Mesenteric fat pad (tissue), 1 donor: ENCODE results near the gene MLST8. TPM values are rescaled to one million over a fixed set of nuclear protein-coding genes. Genes with fewer than 3 reads are reported as not detected.

ENCODE experiments used
- DNase-seq: peaks from one replicate; pipeline ENCODE4 v3.0.0-alpha.2; 2020; ENCODE audit warnings: low spot score
- long read RNA-seq: library from polyadenylated mRNA; unstranded; transcript quantifications from one replicate; pipeline ENCODE4 v2.0.0, GENCODE V29; 2020
- total RNA-seq: library from RNA; stranded (reverse); fragmentation: NEBNext Ultra II Directional; extraction: Animal tissue kit (Norgen Biotek cat#: 25700); gene quantifications from one replicate; pipeline ENCODE4 v1.2.1, GENCODE V29; 2021
- donor health status: DM: yes; HTN: yes; CAD: no.

Gene MLST8, protein sequence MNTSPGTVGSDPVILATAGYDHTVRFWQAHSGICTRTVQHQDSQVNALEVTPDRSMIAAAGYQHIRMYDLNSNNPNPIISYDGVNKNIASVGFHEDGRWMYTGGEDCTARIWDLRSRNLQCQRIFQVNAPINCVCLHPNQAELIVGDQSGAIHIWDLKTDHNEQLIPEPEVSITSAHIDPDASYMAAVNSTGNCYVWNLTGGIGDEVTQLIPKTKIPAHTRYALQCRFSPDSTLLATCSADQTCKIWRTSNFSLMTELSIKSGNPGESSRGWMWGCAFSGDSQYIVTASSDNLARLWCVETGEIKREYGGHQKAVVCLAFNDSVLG
- total RNA-seq, result 21.9 TPM
- long read RNA-seq, transcript MLST8-232 (9 exons, 1,870 nt), result major isoform, 47 of 172 reads
- long read RNA-seq, transcript MLST8-203 (9 exons, 1,691 nt), result minor isoform, 35 of 172 reads
- long read RNA-seq, transcript MLST8-230 (8 exons, 2,116 nt), result minor isoform, 7 of 172 reads
- long read RNA-seq, transcript MLST8-215 (9 exons, 1,861 nt), result minor isoform, 22 of 172 reads
- long read RNA-seq, partial matches to known transcripts, result 15 of 172 reads
- long read RNA-seq, other reads (novel, unspliced or antisense), result 37 of 172 reads

DNA sequence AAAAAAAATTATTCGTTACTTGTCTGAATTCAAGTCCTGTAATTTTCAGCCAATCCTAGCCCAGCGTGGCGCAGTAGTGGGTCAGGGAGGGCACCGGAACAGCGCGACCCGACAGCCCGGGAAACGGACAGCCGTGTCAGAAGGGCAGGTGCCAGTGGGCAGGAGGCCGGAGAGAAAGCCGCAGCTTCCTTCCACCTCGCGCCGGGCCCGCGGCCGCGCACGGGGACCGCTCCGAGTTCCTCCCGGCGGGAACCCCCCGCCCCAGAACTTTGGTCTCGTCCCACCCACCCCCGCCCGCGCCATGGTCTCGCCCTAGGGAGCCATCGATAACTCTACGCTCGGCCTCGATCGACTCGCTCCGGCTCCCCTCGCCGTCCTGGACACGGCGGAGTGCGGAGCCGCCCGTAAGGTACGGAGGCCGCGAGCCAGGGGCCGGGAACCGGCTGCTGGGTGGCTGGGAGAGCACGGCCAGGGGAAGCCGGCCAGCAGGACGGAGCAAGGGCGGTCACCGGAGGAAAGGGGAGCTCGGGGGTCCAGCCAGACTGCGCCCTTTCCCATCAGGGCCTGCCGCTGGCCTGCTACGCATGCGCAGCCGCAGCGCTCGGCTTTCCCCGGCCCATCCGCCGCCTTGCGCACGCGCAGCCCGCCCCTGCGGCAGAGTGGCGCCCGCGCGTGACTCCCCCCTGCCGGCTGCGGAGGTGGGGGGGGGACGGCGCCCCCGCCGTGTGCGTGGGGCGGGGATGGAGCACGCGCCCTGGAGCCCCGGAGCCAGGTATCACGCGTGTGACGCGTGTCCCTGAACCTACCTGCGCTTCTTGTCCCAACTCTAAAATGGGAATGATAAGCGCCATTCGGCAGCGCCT lies at the start of gene MLST8:
Gene MLST8 (plus strand): TSS at position 351 of the 863 bp plus-strand sequence. CDS start 632 bp downstream, outside the sequence.
- peak; percentile 95 for DNase-seq

DNA sequence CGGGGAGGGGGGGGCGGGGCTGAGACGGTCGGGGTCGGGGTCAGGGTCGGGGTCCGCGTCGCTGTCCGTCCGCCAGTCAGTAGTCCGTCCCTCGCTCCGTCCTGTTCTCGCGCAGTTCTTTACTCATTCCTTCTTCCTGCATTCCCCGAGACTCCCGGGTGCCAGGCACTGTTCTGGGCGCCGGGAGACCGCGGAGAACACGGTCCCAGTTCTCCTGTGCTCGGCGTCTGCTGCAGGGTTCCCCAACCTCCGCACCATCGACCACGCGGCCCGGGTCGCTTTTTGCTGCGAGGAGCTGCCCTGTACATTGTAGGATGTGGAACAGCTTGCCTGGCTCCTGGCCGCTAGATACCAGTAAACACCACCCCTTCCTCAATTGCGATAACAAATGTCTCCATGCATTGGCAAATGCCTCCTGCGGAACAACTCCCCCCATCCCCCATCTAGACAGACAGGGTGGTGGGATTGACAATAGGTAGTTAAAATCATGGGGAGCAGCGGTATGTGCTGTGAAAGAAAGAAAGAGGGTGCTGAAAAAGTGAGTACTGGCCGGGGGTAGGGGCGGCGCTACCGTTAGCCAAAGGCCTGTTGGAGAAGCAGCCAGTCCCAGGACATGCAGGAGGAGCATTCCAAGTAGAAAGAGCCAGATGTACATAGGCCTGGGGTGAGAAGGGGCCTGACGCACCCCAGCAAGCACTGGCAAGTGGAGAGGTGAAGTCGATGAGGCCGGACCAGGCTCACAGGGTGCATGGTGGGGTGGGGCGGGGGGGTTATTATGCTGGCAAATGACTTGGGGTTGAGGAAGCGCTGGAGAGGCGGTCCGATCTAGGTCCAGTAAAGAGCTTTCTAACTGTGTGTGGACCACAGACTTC lies 49.0 kb upstream of the MLST8 start:
- DNase-seq, result no peak

DNA sequence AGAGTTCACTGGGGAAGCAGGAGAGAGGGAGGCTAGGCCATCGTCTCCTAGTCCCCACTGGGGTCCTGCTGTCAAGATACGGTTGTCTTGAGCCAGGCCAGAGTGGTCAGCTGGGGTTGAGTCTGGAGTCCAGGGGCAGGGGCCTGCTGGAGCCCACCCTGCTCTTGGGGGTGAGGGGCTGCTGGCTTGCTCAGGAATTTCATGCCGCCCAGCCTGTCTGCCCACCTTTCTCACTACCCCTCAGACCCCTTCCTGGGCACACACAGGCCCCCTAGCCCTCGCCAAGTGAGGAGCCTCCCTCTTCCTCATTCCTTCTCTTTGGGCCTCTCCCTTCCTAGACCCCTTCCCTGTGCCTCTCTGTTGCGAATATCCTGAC lies 48.4 kb upstream of the MLST8 start:
- DNase-seq, result no peak

DNA sequence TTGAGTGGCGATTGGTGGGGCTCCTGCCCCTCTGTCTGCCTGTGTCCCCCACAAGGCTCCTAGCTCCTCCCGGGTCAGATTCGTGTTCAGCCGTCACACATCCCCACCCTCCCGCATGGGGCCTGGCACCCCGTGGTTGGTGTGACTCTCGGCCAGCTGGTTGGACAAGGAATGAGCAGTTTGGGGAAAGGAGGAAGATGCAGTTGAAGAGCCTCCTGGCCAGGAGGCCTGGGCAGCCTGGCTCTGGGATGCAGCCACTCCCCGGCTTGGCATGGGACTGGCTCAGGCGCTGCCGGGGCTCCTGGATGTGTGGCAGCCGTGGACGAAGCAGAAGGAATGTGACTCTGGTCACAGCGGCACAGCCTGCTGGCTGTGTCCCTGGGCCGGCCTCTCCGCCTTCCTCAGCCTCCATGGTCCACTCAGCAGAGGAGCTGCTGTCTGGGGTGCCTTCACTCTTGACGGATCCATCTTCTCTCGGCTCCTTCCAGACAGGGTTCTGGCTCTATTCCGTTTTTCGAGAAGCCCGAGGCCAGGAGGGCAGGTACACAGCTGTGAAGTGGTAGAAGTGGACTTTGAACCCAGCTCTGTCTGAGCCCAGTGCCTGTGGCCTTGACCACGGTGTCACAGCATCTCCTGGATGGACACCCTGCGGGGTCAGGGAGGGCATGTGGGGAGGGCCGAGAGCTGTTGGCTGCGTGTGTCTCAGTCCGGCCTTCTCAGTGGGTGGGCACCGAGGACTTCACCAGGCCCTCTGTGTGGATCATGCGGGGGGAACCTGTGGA lies 47.6 kb upstream of the MLST8 start:
- no peak for DNase-seq

DNA sequence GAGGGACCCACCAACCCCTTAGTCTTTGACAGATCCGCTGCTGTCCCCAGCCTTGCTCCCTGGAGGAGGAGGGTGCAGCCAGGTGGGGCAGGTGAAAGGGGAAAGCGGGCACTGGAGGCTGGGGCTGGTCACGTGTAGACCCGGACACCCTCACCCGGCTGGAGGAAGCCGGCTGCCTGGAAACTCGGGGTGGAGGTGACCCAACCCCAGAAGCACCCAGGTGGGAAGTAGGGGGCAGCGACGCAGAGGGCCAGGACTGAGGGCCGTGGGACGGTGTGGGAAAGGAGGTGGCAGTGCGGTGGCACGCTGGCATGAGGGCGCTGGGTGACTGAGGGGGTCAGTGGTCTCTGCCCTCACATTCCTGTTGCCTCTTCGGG lies 47.0 kb upstream of the MLST8 start:
- DNase-seq, result no peak

DNA sequence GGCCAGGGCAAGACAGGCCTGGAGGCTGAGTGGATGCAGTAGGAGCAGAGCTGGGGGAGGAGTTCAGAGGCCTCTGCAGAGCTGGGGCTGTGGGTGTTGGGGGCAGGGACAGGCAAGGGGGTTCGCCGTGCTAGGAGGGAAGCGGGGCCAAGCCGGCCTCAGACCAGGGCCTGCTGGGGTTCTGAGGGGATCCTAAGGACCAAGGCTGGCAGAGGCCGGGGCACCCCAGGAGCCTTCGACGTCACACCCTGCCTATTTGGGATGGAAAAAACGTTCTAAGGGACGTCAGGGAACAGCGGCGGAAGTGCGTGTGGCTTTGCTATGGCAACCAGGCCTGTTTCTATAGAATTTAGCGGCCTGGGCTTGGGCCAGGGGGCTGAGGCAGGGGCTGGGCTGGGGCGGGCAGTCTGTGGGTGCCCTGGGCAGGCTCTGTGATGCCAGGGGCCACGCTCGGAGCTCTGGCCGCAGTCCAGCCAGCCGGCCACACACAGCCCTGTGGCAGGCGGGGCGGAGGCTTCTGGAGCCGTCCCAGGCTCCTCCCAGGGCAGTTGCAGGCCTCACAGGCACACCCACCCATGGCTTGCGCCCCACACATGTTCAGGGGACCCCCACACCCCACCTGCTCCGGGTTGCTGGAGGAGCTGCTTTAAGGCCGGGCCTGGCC lies 45.9 kb upstream of the MLST8 start:
- no peak for DNase-seq

DNA sequence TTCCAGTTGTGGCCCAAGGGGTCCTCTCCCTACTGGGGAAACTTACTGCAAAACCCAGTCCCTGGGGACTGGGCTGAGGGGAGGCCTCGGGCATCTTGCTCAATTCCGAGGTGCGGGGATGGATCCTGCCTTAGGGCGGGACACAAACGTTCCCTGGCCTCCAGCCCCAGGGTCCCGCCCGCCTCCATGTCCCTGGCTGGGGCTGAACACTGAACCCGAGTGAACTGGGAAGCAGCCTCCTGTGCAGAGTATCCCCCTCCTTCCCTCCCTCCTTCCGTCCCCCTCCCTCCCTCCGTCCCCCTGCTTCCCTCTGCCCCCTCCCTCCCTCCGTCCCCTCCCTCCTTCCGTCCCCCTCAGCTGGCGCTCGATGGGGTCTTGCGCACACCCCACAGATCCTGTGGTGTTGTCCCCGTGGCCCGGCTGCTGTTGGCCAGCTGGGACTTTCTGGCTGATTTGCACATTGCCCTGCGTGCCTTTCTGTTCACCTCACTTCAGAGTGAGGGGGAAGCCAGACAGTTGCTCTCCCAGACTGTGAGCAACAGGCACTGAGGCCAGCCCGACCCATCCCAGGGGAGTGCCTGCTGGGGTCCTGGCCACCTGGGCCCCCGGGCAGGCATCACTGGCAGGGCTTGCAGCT lies 44.2 kb upstream of the MLST8 start:
- no peak for DNase-seq

DNA sequence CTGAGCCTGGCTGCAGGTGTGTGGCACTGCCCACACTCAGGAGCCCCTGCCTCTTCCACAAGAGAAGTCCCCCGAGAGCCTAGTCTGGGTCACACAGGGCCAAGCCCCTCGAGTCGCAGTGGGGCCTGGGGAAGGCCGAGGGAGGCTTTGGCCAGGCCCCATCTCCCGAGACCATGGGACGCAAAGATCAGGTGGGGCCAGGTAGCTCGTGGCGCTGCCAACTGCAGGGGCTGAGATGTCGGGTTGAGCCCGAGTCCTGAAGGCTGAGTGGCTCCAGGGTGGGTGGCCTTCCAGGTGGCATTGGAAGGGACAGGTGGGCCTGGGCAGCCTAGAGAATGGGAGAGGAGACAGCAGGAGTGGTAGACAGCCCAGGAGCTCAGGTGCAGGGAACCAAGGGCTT lies 43.3 kb upstream of the MLST8 start:
- no peak for DNase-seq

DNA sequence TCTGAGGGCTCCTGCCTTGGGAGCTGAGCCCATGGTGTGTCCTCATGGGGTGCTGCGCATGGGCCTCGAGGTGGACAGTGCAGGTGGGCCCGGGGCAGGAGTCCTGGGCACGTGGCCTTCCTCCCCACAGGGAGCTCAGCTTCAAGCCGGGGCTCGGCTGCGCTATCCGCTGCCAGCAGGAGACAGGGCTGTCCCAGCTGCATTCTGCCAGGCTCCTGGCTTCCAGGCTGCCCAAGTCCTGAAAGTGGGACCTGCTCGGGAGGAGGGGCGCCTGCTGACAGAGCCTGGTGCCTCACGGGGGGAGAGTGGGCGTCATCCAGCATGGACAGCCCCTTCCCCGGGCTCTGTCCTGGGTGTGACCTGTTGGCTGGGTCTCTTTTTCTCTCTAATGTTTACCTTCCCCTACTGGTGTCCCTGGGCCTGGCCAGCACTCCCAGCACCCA lies 42.6 kb upstream of the MLST8 start:
- no peak for DNase-seq

DNA sequence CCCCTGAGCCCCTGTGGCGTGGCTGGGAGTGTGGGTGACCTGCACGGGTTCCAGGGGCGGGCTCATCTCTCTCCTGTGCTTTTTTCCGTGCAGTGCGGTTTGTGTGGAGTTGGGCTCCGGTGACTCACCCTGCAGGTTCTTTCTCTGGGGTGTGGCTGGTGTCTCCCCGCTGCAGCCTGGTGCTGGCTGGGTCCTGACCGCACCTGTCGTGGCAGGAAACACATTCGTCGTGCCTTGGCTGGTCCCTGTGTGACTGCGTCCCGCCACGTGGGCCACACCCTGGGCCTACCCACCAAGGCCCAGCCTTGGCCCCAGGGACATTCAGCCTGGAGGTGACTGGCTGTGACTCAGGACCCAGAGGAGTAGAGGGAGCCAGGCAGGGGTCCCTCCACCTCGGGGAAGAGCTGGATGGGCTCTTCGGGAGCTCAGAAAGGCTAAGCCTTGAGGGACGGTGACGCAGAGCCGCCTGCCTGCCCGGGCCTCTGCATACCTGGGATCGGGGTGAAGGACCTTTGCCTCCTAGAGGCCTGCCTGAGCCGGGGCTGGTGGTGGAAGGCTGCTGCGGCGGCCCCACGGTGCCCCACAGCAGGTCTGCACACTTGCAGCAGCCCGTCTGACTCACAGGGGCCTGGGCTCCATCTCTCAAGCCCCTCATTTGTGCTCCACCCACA lies 41.9 kb upstream of the MLST8 start:
- no peak for DNase-seq

DNA sequence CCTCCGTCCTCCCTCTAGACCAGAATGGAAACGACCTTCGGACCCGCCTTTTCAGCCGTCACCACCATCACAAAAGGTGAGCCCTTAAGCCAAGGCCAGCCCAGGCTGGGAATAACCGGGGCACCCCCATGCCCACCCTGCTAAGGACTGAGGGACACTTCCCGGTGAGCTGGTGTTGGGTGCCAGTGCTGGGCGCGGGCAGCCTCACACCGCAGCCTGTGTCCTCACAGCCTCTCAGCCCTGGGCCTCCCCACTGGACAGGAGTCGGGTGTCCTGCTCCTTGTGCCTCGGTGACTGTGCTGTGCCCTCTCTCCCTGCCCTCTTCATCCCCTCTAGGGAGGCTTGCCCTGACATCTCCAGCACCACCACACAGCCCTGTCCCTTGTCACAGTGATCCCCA lies 39.4 kb upstream of the MLST8 start:
- DNase-seq, result no peak

DNA sequence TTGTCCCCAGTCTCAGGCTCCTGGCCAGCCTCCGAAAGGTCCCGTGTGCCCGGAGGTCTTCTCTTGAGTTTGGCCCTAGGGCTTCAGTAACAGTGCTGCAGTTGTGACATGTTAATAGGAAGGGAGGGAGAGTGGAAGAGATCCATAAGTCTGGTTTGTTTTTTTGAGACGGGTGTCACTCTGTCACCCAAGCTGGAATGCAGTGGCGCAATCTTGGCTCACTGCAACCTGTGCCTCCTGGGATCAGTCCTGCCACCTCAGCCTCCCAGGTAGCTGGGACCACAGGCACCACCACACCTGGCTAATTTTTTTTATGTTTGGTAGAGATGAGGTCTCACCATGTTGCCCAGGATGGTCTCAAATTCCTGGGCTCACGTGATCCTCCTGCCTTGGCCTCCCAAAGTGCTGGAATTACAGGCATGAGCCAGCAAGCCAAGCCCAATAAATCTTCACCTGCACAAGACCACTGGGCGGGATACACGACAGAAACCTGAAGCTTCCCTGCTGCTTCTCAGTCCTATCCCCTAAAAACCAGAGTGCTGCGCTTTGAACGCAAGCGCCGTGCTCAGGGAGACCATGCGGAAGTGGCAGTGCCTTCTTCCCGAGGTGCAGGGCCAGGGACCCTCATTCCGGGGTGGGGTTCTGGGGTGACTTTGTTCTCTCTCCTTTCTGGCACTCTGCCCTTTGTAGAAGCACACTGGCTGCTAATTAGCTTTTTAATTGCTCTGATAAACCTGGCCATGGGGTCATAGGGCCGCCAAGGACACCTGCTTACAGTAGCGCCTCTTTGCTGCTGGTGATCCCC lies 38.8 kb upstream of the MLST8 start:
- no peak for DNase-seq

DNA sequence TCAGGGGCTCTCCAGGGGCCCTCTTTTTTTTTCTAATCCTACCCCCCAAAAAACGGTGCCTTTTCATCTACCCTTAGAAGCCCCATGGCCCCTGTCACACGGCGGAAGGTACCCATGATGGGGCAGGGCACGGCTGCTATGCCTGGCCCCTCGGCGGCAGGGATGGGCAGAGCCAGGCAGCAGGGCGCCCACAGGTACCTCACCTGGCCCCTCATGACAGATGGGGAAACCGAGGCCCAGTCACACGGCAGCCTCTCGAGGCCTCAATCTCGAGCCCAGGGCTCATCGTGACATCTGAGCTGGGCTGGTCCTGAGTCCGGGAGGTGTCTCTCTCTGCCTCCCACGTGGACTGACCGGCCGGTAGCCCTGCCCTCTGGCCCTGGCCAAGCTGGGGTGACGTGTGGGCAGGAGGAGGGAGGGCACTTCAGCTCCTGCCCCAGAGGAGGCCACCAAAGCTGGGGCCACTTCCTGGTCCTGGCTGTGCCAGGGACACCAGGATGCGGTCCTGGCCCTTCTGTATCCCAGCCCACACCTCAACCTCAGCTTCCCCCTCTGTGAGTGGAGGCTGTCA lies 38.1 kb upstream of the MLST8 start:
- no peak for DNase-seq

DNA sequence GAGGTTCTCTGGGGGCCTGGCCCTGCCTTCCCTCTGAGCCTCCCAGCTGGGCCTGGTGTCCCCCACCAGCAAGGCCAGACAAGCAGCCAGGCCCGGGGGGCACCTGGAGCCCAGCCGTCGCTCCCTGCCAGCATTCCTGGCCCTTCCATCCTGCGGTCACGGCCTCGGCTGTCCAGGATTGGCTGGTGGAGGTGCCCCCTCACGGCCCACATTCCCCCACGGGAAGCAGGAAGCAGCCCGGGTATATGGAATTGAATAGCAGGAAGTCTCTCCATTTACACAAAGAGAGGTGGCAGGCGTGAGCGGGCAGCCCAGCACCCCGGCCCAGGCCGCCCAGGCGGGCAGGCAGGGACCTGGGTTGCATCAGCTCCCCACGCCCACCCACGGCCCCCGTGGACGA lies 35.2 kb upstream of the MLST8 start:
- DNase-seq, result no peak

DNA sequence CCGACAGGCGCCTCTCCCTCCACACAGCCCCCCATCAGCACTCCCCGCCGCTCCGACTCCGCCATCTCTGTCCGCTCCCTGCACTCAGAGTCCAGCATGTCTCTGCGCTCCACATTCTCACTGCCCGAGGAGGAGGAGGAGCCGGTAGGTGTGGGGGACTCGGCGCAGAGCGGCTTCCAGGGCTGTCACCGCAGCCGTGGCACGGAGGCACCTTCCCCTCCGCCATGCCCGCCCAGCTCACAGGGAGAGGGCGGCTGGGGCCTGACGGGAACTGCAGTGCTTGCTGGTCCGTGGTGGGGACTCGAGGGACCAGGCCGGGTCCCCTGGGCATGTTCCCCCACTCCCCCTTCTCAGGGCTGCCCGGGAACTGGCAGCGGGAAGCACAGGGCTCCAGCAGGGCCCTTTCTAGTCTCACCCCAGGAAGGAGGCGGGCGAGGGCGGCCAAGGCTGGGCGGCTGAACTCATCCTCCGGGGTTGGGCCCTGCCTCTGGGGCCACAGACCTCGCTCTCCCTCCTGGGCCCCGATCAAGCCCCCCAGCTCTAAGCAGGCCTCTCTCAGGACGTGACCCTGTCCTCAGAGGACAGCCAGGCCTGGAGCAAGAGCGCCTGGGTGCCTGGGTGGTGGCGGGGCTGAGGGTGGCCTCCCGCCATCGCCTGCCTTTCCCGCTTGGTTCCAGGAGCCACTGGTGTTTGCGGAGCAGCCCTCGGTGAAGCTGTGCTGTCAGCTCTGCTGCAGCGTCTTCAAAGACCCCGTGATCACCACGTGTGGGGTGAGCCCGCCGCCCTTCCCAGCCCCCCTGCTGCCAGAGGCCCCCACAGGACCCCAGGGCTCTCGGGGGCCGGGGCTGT lies 34.4 kb upstream of the MLST8 start:
- DNase-seq, result no peak

DNA sequence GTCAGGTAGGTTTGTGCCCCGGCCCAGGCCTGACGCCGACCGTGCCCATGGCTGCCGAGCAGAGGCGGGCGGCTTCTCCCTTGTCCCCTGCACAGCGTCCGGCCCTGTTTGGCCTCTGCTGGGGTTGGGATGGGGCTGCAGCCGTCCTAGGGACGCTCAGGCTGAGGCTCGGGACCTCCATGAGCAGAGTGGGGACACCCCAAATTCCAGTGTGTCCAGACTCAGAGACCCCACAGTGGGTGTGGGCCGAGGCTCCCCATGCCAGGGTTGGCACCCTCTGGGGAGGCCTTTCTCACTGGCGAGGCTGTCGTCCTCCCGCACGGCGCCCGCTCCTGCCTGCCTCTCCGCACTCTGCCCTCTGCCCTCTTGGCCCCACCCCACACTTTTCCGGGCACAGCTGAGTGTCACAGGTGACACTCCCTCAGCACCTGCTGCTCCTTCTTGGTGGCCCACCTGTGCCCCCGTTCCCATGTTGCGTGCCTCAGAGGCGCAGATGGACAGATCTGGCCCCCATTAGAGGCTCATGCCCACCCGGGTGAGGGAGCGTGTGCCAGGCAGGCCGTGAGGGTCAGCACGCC lies 33.6 kb upstream of the MLST8 start:
- DNase-seq, result no peak
